Activated CD8-positive, alpha-beta T cell treated with anti-CD3 and anti-CD28 coated beads for 36 hours (primary cell): ENCODE data around the gene SPO11. TPM values are rescaled to one million over a fixed set of nuclear protein-coding genes. Genes with fewer than 3 reads are reported as not detected.
A peak's percentile ranks its signal among the peaks of the same experiment; 100 is the strongest.

Experiments used
- ATAC-seq: fragments of 200-7000 bp; cut with Tn5 transposase; one replicate; pipeline ENCODE4 v1.10.0; 2021; ENCODE audit warnings: mild to moderate bottlenecking, moderate library complexity
- CTCF ChIA-PET: fragments of 350-600 bp; sonication (Branson Sonifier 250); formaldehyde crosslinking; loops from one replicate; lab custom pipeline; 2021; ENCODE audit warnings: antibody characterized with exemption; lab: Charles Lee
- POLR2A ChIA-PET: fragments of 350-600 bp; sonication (Branson Sonifier 250); formaldehyde crosslinking; loops from one replicate; lab custom pipeline; 2021; ENCODE audit warnings: antibody characterized with exemption; lab: Charles Lee
- DNase-seq: peaks from one replicate; pipeline ENCODE4 v3.0.0-alpha.2; 2020
- H3K27ac Mint-ChIP-seq: one replicate; pipeline ENCODE4 v1.8.0; 2021; ENCODE audit warnings: mild to moderate bottlenecking, mixed read lengths
- H3K27me3 Mint-ChIP-seq: one replicate; pipeline ENCODE4 v1.8.0; 2021; ENCODE audit warnings: mixed read lengths
- H3K36me3 Mint-ChIP-seq: one replicate; pipeline ENCODE4 v1.8.0; 2021; ENCODE audit warnings: low read depth, mixed read lengths
- H3K4me1 Mint-ChIP-seq: one replicate; pipeline ENCODE4 v1.8.0; 2021; ENCODE audit warnings: low read depth, mixed read lengths
- H3K4me3 Mint-ChIP-seq: one replicate; pipeline ENCODE4 v1.8.0; 2021; ENCODE audit warnings: mild to moderate bottlenecking, moderate library complexity, mixed read lengths
- H3K9me3 Mint-ChIP-seq: one replicate; pipeline ENCODE4 v1.8.0; 2021; ENCODE audit warnings: mixed read lengths
- intact Hi-C: fragments of 100-400 bp; cut with micrococcal nuclease; formaldehyde crosslinking; loops from one replicate; pipeline ENCODE4 v1.10.0; 2022
- total RNA-seq, 2 experiments: library from RNA; stranded (reverse); gene quantifications; one replicate each; pipeline ENCODE4 v1.2.3, GENCODE V29; 2021
- TF ChIP-seq, protein P1 (sequence below): fragments of 200-600 bp; IDR thresholded peaks from one replicate; pipeline ENCODE4 v1.8.0; 2022; ENCODE audit warnings: antibody characterized with exemption, mild to moderate bottlenecking

SPO11 gene
- total RNA-seq, 2 experiments from 2014 or later: not detected

- ATAC-seq: no peak
- no peak for DNase-seq
- TF ChIP-seq, protein P1, sequence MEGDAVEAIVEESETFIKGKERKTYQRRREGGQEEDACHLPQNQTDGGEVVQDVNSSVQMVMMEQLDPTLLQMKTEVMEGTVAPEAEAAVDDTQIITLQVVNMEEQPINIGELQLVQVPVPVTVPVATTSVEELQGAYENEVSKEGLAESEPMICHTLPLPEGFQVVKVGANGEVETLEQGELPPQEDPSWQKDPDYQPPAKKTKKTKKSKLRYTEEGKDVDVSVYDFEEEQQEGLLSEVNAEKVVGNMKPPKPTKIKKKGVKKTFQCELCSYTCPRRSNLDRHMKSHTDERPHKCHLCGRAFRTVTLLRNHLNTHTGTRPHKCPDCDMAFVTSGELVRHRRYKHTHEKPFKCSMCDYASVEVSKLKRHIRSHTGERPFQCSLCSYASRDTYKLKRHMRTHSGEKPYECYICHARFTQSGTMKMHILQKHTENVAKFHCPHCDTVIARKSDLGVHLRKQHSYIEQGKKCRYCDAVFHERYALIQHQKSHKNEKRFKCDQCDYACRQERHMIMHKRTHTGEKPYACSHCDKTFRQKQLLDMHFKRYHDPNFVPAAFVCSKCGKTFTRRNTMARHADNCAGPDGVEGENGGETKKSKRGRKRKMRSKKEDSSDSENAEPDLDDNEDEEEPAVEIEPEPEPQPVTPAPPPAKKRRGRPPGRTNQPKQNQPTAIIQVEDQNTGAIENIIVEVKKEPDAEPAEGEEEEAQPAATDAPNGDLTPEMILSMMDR: no peak
- Mint-ChIP-seq H3K36me3 (peaks cover 7% of the 10 kb centered on the region), H3K4me3 (no peak overlapping the region), H3K4me1 (peaks cover 24% of the 10 kb centered on the region), H3K27ac (peak overlapping the region; percentile 74), H3K9me3 (no peaks in the 10 kb centered on the region), H3K27me3 (no peaks in the 10 kb centered on the region)
- POLR2A ChIA-PET: interaction anchor here (0.8 to 3.4 kb wide), 4 partner anchors 10 to 17 kb away, joined by 3 to 15 read pairs (median 5); no protein-coding TSS in a partner anchor
- intact Hi-C loops: loop anchor here (1.0 to 5.0 kb wide), 2 partner anchors 113 to 205 kb away; no protein-coding TSS in a partner anchor
- CTCF ChIA-PET: interaction anchor here (0.6 to 4.8 kb wide), 29 partner anchors 9 to 915 kb away, joined by 3 to 35 read pairs (median 6); partner anchors contain the start of gene RBM38
Observed at GRCh38 chr20:57382516-57382915, 52.9 kb downstream of the SPO11 start.

DNA sequence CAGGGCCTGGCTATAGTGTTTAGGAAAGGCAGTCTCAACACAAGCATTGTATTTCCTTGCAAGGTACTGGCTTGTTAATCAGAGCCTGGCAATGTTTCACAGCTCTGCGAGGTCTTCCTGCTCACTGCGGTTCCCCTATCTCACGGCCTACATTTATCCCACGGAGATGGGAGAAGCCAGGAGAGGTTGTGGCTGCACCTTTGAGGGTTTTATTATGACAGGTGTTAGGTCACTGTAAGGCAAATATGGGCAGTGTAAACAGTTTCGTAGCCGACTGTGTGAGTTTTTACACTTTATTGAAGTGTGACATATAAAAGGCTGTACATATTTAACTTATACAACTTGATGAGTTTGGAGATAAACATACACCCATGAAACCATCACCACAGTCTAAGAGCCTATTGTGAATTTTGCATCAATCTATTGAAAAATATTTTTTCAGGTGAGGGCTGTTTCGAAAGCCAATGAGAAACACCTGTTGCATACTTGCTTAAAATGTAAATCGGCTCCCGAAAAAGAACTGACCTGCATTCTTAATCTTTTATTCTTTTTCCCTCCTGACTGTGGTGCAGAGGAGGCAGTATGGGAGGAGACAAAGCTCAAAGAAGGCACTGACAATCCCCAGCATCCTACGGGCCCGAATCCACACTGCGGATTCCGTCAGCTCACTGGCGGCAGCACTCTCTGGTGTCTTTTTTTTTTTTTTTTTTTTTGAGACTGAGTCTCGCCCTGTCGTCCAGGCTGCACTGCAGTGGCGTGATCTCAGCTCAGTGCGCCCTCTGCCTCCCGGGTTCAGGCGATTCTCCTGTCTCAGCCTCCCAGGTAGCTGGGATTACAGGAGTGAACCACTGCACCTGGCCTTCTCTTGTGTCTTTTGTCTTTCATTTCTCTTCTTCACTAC is 54.1 kb downstream of the SPO11 start:
- intact Hi-C loops: loop anchor here (5.0 kb wide), 1 partner anchor 204 kb away; no protein-coding TSS in a partner anchor
- no peak overlapping the region for H3K27ac Mint-ChIP-seq

DNA sequence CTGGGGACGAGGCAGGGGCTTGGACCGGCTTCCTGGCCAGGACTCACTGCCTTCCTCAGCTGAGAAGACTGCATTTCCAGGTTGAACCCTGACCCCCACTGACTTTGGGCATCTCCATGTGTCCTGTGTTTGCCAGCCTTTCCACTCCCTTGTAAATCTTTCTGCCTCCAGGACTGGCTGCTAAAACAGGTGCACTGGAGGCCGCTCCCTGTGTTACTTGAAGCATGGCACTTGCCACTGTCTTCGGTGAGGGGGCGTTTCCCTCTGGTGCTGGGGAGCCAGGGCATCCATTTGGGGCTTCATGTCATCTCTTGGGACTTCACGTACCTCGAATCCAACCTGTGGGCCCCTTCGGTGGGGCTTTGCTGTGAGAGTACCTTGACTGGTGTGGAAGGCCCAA is 54.9 kb downstream of the SPO11 start:
- intact Hi-C loops: loop anchor here (5.0 kb wide), 1 partner anchor 203 kb away; no protein-coding TSS in a partner anchor
- no peak overlapping the region for H3K4me3 Mint-ChIP-seq
- no peak for ATAC-seq
- H3K36me3 Mint-ChIP-seq: peaks cover 1% of the 10 kb centered on the region
- TF ChIP-seq, protein P1: no peak
- H3K27ac Mint-ChIP-seq: no peak overlapping the region
- no peak for DNase-seq
- no peaks in the 10 kb centered on the region for H3K9me3 Mint-ChIP-seq
- ChIA-PET POLR2A (no interaction called here), CTCF (interaction anchor here (2.1 to 3.8 kb wide), 2 partner anchors 14 to 111 kb away, joined by 8 to 17 read pairs; no protein-coding TSS in a partner anchor)
- H3K4me1 Mint-ChIP-seq: peaks cover 16% of the 10 kb centered on the region
- no peaks in the 10 kb centered on the region for H3K27me3 Mint-ChIP-seq

More for the DNA sequence above, 54.1 kb downstream of the SPO11 start:
- Mint-ChIP-seq H3K9me3 (no peaks in the 10 kb centered on the region), H3K4me3 (no peak overlapping the region), H3K36me3 (peaks cover 1% of the 10 kb centered on the region), H3K4me1 (peaks cover 22% of the 10 kb centered on the region), H3K27me3 (no peaks in the 10 kb centered on the region)
- ChIA-PET CTCF (interaction anchor here (0.8 to 4.8 kb wide), 5 partner anchors 15 to 115 kb away, joined by 3 to 35 read pairs (median 17); no protein-coding TSS in a partner anchor), POLR2A (interaction anchor here (0.7 to 0.8 kb wide), 2 partner anchors 10 to 24 kb away, joined by 3 read pairs; no protein-coding TSS in a partner anchor)
- TF ChIP-seq, protein P1: no peak
- ATAC-seq (no peak), DNase-seq (no peak)

DNA sequence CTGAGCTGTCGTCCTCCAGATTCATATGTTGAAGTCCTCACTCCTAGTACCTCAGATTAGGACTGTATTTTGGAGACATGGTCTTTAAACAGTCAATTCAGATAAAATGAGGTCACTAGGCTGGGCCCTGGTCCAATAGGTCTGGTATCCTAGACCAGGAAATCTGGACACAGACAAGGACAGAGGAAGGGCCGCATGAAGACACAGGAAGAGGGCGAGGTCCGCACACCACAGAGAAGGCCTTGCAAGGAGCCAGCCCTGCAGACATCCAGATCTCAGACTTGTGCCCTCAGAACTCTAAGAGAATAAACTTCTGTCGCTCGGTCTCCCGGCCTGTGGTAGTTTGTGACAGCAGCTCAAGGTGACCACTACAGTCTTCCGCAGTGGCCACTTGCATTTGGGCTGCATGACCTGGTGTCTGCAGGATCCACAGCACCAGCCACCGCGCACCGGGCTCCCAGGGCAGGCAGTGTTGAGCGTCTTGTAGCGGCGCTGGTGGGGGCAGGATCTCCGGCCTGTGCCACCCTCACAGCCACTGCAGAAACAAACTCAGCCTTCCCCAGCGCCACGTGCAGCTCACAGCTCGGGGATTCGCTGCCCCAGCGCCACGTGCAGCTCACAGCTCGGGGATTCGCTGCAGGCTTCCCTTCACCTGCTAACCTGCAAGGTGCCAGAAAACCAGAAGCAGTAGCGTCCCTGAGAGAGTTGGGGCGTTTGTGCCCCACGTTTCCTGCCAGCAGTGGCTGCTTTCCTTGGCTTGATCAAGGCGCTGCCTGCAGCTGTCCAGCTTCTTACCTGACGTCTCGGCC is 55.6 kb downstream of the SPO11 start:
- POLR2A ChIA-PET: interaction anchor here (1.0 kb wide), 1 partner anchor 13 kb away, joined by 3 read pairs; no protein-coding TSS in a partner anchor
- ATAC-seq (no peak), DNase-seq (no peak)
- Mint-ChIP-seq H3K27me3 (no peaks in the 10 kb centered on the region), H3K36me3 (peaks cover 1% of the 10 kb centered on the region), H3K27ac (no peak overlapping the region), H3K9me3 (no peaks in the 10 kb centered on the region), H3K4me1 (peaks cover 18% of the 10 kb centered on the region), H3K4me3 (no peak overlapping the region)
- intact Hi-C loops: loop anchor here (5.0 kb wide), 1 partner anchor 202 kb away; no protein-coding TSS in a partner anchor
- TF ChIP-seq, protein P1: no peak
- CTCF ChIA-PET: interaction anchor here (3.8 kb wide), 1 partner anchor 13 kb away, joined by 17 read pairs; no protein-coding TSS in a partner anchor
